WERI-Rb-1 (cell line): ENCODE data around the gene PHLDB2.

Experiments used
- DNase-seq: peaks from one replicate; pipeline ENCODE4 v3.0.0-alpha.2; 2020
- H3K27ac ChIP-seq: fragments of 250-450 bp; sonication (Bioruptor Pico); 2 replicates; pipeline ENCODE4 v1.5.1; 2020; ENCODE audit warnings: mild to moderate bottlenecking, moderate library complexity
- H3K27me3 ChIP-seq: fragments of 250-450 bp; sonication (Bioruptor Pico); 2 replicates; pipeline ENCODE4 v1.5.1; 2021; ENCODE audit warnings: mild to moderate bottlenecking, low read depth, moderate library complexity; ENCODE audit not compliant: insufficient read depth, severe bottlenecking
- H3K36me3 ChIP-seq: fragments of 250-450 bp; sonication (Bioruptor Pico); 2 replicates; pipeline ENCODE4 v1.5.1; 2020; ENCODE audit warnings: mild to moderate bottlenecking, moderate library complexity
- H3K4me3 ChIP-seq: 2 replicates; pipeline ENCODE4 v1.5.1; 2011; ENCODE audit warnings: low read depth, mild to moderate bottlenecking, control low read depth, low read length
- H3K9me3 ChIP-seq: fragments of 250-450 bp; sonication (Bioruptor Pico); 2 replicates; pipeline ENCODE4 v1.5.1; 2021; ENCODE audit warnings: mild to moderate bottlenecking, moderate library complexity; ENCODE audit not compliant: severe bottlenecking
- CTCF ChIP-seq: IDR thresholded peaks from 2 replicates; pipeline ENCODE4 v1.5.1; 2011; ENCODE audit warnings: low read depth, mild to moderate bottlenecking, control low read depth, inconsistent platforms, low read length

The PHLDB2 gene

DNA sequence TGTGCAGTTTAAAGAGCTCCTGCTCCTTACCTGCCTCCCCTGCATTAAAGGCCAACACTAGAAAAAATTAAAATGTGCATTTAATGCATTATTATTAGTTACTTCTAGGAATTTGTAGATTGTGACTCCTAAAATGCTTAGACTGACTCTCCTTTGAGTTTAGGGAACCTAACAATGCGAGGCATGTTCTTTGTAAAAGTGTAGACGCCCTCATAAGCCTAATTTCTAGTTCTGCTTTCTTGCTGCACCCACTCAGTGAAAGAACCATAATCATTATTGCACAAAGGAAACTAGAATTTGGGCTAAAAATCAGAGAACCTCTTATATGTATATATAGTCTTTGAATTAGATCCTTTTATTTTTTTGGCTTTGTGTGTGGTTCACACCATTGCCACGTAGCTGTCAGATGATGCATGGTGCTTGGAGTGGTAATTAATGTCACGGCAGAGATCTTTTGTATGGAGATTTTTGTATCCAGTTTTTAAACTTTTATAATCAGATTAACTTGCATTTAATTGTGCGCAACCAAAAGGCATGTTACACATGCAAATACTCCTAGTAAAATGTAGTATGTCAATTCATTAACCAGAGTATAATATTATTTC lies 120.5 kb downstream of the PHLDB2 start:
- H3K9me3 ChIP-seq: no peaks in the 10 kb centered on the region
- no peaks in the 10 kb centered on the region for H3K27me3 ChIP-seq
- TF ChIP-seq CTCF: no peak
- peaks cover 29% of the 10 kb centered on the region for H3K36me3 ChIP-seq
- peak overlapping the region; percentile 88 for H3K27ac ChIP-seq
- DNase-seq: no peak
- peak overlapping the region; percentile 83 for H3K4me3 ChIP-seq

- no peak for TF ChIP-seq CTCF
- H3K27me3 ChIP-seq: no peaks in the 10 kb centered on the region
- DNase-seq: no peak
- no peaks in the 10 kb centered on the region for H3K9me3 ChIP-seq
- no peak overlapping the region for H3K4me3 ChIP-seq
- peaks cover 29% of the 10 kb centered on the region for H3K36me3 ChIP-seq
- H3K27ac ChIP-seq: no peak overlapping the region
These were observed 121.8 kb downstream of the PHLDB2 start for GRCh38 chr3:111980716-111981456.

- H3K4me3 ChIP-seq: no peak overlapping the region
- peaks cover 33% of the 10 kb centered on the region for H3K36me3 ChIP-seq
- H3K27me3 ChIP-seq: no peaks in the 10 kb centered on the region
- TF ChIP-seq CTCF: no peak
- H3K9me3 ChIP-seq: no peaks in the 10 kb centered on the region
- H3K27ac ChIP-seq: no peak overlapping the region
- no peak for DNase-seq
These were observed 122.3 kb downstream of the PHLDB2 start for GRCh38 chr3:111981457-111981763.

DNA sequence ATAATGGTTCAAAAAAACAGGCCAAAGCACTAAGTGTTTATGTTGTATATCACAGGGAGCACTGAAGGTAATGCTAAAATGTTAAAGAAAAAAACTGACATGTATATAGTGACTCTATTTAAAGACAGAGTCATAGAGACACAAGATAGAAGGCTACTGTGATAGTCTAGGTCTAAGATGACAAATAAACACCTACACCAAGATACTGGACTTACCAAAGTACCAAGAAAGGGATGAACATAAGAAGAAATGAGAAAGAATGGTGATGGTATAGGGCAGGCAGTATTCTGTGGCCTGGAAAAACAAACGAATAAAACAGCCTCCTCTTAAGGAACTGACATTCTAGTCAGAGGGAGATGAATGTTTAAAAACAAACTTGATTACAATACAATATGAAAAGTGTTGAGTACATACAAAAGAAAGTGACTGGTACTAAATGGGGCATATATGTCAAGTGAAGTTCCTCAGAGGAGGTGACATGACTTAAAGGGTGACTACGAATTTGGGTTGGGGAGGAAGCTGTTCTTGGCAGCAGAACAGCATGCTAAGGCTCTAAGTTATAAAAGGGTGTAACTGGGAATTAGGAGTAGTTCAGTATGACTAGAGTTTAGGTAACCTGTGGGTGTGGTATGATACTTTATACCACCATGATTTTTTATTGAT lies 125.7 kb downstream of the PHLDB2 start:
- DNase-seq: no peak
- TF ChIP-seq CTCF: no peak
- H3K9me3 ChIP-seq: no peaks in the 10 kb centered on the region
- H3K4me3 ChIP-seq: no peak overlapping the region
- no peak overlapping the region for H3K27ac ChIP-seq
- peaks cover 59% of the 10 kb centered on the region for H3K36me3 ChIP-seq
- no peaks in the 10 kb centered on the region for H3K27me3 ChIP-seq

DNA sequence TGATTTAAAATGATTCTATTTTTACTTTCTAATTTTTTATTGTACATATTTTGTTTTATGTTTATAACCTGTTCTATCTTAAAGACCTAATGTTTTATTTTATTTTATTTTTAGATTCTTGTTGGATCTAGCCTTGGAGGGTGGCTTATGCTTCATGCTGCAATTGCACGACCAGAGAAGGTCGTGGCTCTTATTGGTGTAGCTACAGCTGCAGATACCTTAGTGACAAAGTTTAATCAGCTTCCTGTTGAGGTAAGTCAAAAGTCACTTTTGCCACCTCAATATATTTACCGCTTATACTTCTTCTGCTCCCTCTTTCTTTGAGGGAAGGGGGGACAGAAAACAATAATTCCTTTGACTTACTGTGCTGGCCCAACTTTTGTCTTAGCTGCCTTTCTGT lies 127.7 kb downstream of the PHLDB2 start:
- no peak for DNase-seq
- H3K36me3 ChIP-seq: peaks cover 60% of the 10 kb centered on the region
- no peak overlapping the region for H3K4me3 ChIP-seq
- no peaks in the 10 kb centered on the region for H3K9me3 ChIP-seq
- TF ChIP-seq CTCF: no peak
- no peaks in the 10 kb centered on the region for H3K27me3 ChIP-seq
- H3K27ac ChIP-seq: no peak overlapping the region
